Measurements from ENCODE around the gene OLFML3. TPM values are rescaled to one million over a fixed set of nuclear protein-coding genes. Genes with fewer than 3 reads are reported as not detected.
"Not testable (repeated sequence)": the region's sequence is repeated elsewhere in the genome, so short reads cannot be mapped to it uniquely, and the experiment has no call there.

OLFML3 gene
- total RNA-seq, 6 donors from 2014 or later: 11.5 to 59.9 (median 36.6) TPM

DNA sequence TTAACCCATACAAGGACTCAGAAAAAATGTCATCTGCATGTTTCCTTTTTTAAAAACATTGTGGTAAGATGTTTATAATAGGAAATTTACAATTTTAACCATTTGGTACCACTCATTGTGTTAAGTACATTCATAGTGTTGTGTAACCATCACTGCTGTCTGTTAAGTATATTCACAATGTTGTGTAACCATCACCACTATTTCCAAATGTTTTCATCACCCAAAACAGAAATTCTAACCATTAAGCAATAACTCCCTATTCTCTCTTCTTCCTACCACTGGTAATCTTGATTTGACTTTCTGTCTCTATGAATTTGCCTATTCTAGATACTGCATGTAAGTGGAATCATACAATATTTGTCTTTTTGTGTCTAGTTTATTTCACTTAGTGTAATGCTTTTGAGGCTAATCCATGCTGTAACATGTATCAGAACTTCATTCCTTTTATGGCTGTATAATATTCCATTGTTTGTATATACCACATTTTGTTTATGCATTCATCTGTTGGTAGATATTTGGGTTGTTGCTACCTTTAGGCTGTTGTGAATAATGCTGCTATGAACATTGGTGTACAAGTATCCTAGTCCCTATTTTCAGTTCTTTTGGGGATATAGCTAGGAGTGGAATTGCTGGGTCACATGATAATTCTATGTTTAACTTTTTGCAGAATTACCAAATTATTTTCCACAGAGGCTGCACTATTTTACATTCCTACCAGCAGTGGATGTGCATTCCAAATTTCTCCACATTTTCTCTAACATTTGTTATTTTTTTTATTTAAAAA is 36.1 kb upstream of the OLFML3 start:
- H3K27ac ChIP-seq: peak overlapping the region in 1 of 4 donors; percentile 49
- ATAC-seq (ENCODE audit: low FRiP score in 2 of 2) (peak in 1 of 2 donors; percentile 35), DNase-seq (no peak)
- peaks cover 5 to 28% (median 16%) of the 10 kb centered on the region in 4 donors for H3K36me3 ChIP-seq
- peaks cover 32 to 59% (median 48%) of the 10 kb centered on the region in 4 donors for H3K4me1 ChIP-seq
- no peak overlapping the region for H3K4me3 ChIP-seq
- TF ChIP-seq POLR2AphosphoS5 (IDR thresholded peaks at IDR 0.05): peak in 1 of 2 donors; percentile 61
- no peak for TF ChIP-seq EP300 (IDR thresholded peaks at IDR 0.05)
- no peaks in the 10 kb centered on the region for H3K9me3 ChIP-seq
- no peaks in the 10 kb centered on the region for H3K27me3 ChIP-seq

DNA sequence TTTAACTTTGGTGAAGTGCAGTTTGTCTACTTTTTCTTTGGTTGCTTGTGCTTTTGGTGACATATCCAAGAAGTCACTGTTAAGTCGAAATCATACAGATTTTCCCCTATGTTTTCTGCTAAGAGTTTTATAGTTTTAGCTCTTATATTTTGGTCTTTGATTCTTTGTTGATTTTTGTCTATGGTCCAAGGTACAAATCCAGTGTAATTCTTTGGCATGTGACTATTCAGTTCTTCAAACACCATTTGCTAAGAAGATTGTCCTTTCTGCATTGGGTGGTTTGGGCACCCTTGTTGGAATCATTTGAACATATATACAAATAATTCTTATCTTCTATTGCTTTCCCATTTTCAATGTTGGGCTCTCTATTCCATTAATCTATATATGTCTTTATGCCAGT is 33.9 kb upstream of the OLFML3 start:
- Histone ChIP-seq H3K27ac (no peak overlapping the region), H3K9me3 (no peaks in the 10 kb centered on the region), H3K4me3 (no peak overlapping the region), H3K4me1 (peaks cover 41 to 52% (median 50%) of the 10 kb centered on the region in 4 donors), H3K36me3 (peaks cover 5 to 28% (median 15%) of the 10 kb centered on the region in 4 donors), H3K27me3 (no peaks in the 10 kb centered on the region)
- DNase-seq (no peak), ATAC-seq (ENCODE audit: low FRiP score in 2 of 2) (no peak)
- TF ChIP-seq POLR2AphosphoS5 (IDR thresholded peaks at IDR 0.05): no peak
- TF ChIP-seq EP300 (IDR thresholded peaks at IDR 0.05): no peak
- TF ChIP-seq, protein P1, sequence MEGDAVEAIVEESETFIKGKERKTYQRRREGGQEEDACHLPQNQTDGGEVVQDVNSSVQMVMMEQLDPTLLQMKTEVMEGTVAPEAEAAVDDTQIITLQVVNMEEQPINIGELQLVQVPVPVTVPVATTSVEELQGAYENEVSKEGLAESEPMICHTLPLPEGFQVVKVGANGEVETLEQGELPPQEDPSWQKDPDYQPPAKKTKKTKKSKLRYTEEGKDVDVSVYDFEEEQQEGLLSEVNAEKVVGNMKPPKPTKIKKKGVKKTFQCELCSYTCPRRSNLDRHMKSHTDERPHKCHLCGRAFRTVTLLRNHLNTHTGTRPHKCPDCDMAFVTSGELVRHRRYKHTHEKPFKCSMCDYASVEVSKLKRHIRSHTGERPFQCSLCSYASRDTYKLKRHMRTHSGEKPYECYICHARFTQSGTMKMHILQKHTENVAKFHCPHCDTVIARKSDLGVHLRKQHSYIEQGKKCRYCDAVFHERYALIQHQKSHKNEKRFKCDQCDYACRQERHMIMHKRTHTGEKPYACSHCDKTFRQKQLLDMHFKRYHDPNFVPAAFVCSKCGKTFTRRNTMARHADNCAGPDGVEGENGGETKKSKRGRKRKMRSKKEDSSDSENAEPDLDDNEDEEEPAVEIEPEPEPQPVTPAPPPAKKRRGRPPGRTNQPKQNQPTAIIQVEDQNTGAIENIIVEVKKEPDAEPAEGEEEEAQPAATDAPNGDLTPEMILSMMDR (IDR thresholded peaks at IDR 0.05): no peak
- no peak for TF ChIP-seq POLR2A (IDR thresholded peaks at IDR 0.05)
- WGBS, 2 donors: 95 to 100% methylated on average over 1 of the region's 1 CpG

DNA sequence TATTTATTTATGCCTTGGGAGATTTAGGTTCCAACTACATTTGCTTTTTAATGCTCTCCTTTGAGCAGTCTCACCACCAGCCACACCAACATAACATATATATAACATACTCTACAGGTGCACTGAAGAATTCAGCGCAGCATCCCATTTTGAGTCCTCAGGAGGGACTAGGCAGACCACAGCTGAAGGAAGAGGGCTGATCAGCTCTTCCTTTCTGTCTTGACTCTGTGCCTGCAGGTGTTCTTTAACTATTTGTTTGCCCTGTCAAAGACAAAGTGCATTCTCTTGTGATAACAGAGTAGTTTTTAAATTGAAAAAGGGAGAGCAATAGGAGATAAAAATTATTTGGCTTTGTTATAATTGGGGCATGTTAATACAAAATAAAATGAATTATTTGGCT is 33.2 kb upstream of the OLFML3 start:
- no peaks in the 10 kb centered on the region for H3K9me3 ChIP-seq
- ATAC-seq (ENCODE audit: low FRiP score in 2 of 2) (no peak), DNase-seq (no peak)
- WGBS, 2 donors: 58 to 76% methylated on average over 1 of the region's 1 CpG
- H3K4me3 ChIP-seq: no peak overlapping the region
- H3K36me3 ChIP-seq: peaks cover 0 to 20% (median 8%) of the 10 kb centered on the region in 4 donors
- H3K4me1 ChIP-seq: peaks cover 41 to 48% (median 46%) of the 10 kb centered on the region in 4 donors
- no peak overlapping the region for H3K27ac ChIP-seq
- TF ChIP-seq, protein P1 (IDR thresholded peaks at IDR 0.05): no peak
- TF ChIP-seq EP300 (IDR thresholded peaks at IDR 0.05): no peak
- no peak for TF ChIP-seq POLR2A (IDR thresholded peaks at IDR 0.05)
- no peak for TF ChIP-seq POLR2AphosphoS5 (IDR thresholded peaks at IDR 0.05)
- H3K27me3 ChIP-seq: no peaks in the 10 kb centered on the region

DNA sequence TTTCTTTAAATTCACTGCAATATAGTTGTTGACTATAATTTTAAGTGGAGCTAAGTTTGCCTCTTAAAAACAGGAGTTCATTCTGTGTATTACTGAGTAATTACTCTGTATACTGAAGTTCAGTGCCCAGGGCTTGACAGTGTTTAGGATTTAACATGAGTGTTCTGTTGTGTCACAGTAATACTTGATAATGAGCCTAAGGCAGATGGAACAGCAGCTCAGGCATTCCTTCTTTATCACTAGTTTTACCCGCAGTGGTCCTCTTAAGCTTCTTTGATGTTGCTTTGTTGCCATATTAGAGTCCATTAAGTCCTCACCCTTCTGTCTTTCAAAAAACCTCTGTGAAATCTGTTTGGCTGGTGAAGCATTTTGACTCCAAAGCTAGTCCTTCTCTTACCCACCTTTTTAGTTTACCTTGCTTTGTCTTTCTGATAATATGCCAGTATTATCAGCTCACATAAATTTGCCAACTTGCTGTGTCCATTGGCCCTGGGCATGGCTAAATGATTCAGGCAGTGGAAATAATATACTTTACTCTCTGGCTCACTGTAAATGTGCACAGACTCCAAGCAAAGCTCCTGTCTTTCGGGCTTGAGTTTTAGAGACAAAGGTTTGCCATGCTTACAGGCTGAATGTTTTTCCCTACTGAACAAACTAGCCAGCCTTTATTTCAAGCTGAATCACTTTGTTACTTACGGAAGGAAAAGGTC is 32.4 kb upstream of the OLFML3 start:
- Histone ChIP-seq H3K36me3 (peaks cover 0 to 13% (median 4%) of the 10 kb centered on the region in 4 donors), H3K27me3 (no peaks in the 10 kb centered on the region), H3K27ac (peak overlapping the region; percentile 7 to 76 (median 44)), H3K4me1 (peaks cover 41 to 48% (median 46%) of the 10 kb centered on the region in 4 donors), H3K9me3 (no peaks in the 10 kb centered on the region), H3K4me3 (no peak overlapping the region)
- 28 to 39% methylated on average over 3 of the region's 3 CpGs for WGBS, 2 donors
- DNase-seq (no peak), ATAC-seq (ENCODE audit: low FRiP score in 2 of 2) (no peak)
- no peak for TF ChIP-seq EP300 (IDR thresholded peaks at IDR 0.05)
- TF ChIP-seq, protein P1 (IDR thresholded peaks at IDR 0.05): no peak
- TF ChIP-seq POLR2AphosphoS5 (IDR thresholded peaks at IDR 0.05): no peak
- no peak for TF ChIP-seq POLR2A (IDR thresholded peaks at IDR 0.05)

DNA sequence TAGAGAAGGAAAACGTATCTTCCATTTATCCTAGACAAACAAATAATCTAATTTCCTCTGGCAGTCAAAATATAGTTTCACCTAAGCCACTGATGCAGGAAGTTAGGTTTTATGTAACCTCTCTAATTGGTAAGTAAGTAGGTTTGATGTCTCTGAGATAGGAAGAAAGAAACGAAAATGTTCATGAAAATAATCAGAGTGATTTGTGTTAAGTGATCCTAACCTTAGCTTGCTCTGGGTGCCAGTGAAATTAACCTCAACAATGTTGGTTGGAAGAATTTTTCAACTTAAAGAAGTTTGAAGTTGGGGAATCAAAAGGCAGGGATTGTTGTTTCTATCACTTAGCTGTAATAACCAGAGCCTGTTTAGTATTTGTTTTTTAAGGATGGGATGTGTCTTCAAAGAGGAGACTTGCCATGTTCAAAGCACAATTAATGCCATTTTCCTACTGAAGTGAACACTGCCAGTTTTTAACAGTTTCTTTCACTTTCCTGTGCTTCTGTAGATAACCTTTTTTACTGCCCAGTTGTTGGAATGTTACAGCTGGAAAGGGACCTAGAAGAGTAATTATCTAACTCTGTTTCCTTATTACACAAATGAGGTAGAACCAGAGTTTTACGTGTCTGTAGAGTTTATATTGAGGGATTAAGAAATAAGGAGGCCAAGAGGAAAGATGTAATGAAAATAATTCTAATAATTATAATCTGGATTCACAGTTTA is 31.7 kb upstream of the OLFML3 start:
- Histone ChIP-seq H3K36me3 (peaks cover 0 to 6% (median 2%) of the 10 kb centered on the region in 4 donors), H3K4me3 (no peak overlapping the region), H3K27ac (peak overlapping the region; percentile 7 to 76 (median 44)), H3K4me1 (peaks cover 40 to 48% (median 44%) of the 10 kb centered on the region in 4 donors), H3K27me3 (no peaks in the 10 kb centered on the region), H3K9me3 (no peaks in the 10 kb centered on the region)
- TF ChIP-seq POLR2A (IDR thresholded peaks at IDR 0.05) (no peak), POLR2AphosphoS5 (IDR thresholded peaks at IDR 0.05) (no peak), EP300 (IDR thresholded peaks at IDR 0.05) (no peak)
- TF ChIP-seq, protein P1 (IDR thresholded peaks at IDR 0.05): no peak
- ATAC-seq (ENCODE audit: low FRiP score in 2 of 2) (no peak), DNase-seq (no peak)
- 6 to 20% methylated on average over 3 of the region's 3 CpGs for WGBS, 2 donors

DNA sequence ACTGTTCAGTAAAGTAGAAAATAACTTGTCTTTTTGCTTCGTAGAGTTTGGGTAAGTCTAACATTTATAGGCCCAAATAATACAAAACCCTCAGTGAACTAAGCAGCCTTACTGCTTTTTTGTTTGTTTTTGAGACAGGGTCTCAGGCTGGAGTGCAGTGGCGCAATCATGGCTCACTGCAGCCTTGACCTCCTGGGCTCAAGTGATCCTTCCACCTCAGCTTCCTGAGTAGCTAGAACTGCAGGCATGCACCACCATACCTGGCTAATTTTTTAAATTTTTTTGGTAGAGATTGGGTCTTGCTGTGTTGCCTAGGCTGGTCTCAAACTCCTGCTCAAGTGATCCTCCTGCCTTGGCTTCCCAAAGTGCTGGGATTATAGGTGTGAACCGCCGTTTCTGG is 31.1 kb upstream of the OLFML3 start:
- H3K9me3 ChIP-seq; H3K36me3 ChIP-seq; H3K4me3 ChIP-seq; H3K27me3 ChIP-seq; ATAC-seq (ENCODE audit: low FRiP score in 2 of 2): not testable (repeated sequence)
- peak in 1 of 2 donors; percentile 53 for DNase-seq
- H3K27ac ChIP-seq: peak overlapping the region in 2 of 4 donors; percentile 59 to 76
- WGBS, 2 donors: 64 to 73% methylated on average over 4 of the region's 4 CpGs
- H3K4me1 ChIP-seq: peaks cover 36 to 47% (median 45%) of the 10 kb centered on the region in 4 donors
